Measurements from ENCODE around the gene ADCY3.

Gene ADCY3

GRCh38 chr2:24920098-24920808 is at the start of gene ADCY3:
Gene ADCY3, minus strand, starts transcription at chr2:24920237. Its CDS starts 1,250 bp downstream, at chr2:24918987.
- Histone ChIP-seq H3K9me3 (no peaks in the 10 kb centered on the region), H3K4me2 (peak within 1 kb of the TSS; percentile 91), H3K27ac (peak within 1 kb of the TSS; percentile 78), H4K20me1 (peaks cover 39% of the 10 kb centered on the region), H3K27me3 (no peaks in the 10 kb centered on the region), H3K4me1 (peaks cover 58% of the 10 kb centered on the region), H3K9ac (peak within 1 kb of the TSS; percentile 81), H3K36me3 (peaks cover 26% of the 10 kb centered on the region), H3K4me3 (peak within 1 kb of the TSS; percentile 84)
- no peak for TF ChIP-seq Cebpa-rat (IDR thresholded peaks at IDR 0.05)

DNA sequence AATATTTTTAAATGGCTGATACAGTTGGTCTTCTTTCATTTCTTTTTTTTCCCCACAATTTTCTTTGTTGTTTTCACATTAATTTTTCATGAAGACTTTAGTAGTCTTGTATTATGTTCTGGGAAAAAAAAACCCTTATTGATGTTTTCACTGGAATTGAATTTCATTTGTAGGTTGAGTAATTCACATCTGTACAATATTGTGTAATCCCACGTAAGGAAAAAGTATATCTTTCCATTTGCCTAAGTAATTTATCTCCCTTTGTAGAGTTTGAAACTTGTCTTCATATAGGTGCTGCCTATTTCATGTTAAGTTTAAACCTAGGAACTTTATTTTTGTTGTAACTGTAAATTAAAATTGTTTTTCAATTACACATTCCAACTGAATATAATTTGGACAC is 49.7 kb upstream of the ADCY3 start:
- no peak overlapping the region for H3K4me2 ChIP-seq

GRCh38 chr2:24961903-24962302 is 41.9 kb upstream of the ADCY3 start:
- Histone ChIP-seq H3K27me3 (no peaks in the 10 kb centered on the region), H3K4me2 (no peak overlapping the region), H3K4me1 (peaks cover 8% of the 10 kb centered on the region), H4K20me1 (no peaks in the 10 kb centered on the region), H3K27ac (no peak overlapping the region), H3K9ac (no peak overlapping the region), H3K4me3 (no peak overlapping the region), H3K9me3 (no peaks in the 10 kb centered on the region), H3K36me3 (peaks cover 86% of the 10 kb centered on the region)
- TF ChIP-seq Cebpa-rat (IDR thresholded peaks at IDR 0.05): no peak

More for the DNA sequence above, 49.7 kb upstream of the ADCY3 start:
- Histone ChIP-seq H3K9ac (no peak overlapping the region), H3K27me3 (no peaks in the 10 kb centered on the region), H3K4me1 (peaks cover 22% of the 10 kb centered on the region), H3K27ac (no peak overlapping the region), H3K4me3 (no peak overlapping the region), H4K20me1 (no peaks in the 10 kb centered on the region), H3K9me3 (no peaks in the 10 kb centered on the region), H3K36me3 (peaks cover 26% of the 10 kb centered on the region)
- no peak for TF ChIP-seq Cebpa-rat (IDR thresholded peaks at IDR 0.05)

DNA sequence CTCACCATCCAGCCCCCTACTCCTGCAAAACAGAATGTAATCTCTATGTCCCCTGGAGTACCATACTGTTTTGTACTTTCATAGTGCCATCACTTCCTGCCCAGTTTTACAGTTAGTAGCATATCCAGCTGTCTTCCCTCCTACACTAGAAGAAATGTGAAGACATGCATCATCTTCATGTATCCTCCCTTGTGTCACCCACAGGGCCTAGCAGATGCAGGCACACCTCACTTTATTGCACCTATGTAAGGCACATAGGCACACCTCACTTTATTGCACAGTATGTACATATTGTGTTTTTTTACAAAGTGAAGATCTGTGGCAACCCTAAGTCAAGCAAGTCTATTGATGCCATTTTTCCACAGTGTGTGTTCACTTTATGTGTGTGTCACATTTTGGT is 39.7 kb upstream of the ADCY3 start:
- peaks cover 87% of the 10 kb centered on the region for H3K36me3 ChIP-seq
- H3K4me3 ChIP-seq: no peak overlapping the region
- no peak for TF ChIP-seq Cebpa-rat (IDR thresholded peaks at IDR 0.05)
- peaks cover 8% of the 10 kb centered on the region for H3K4me1 ChIP-seq
- no peak overlapping the region for H3K27ac ChIP-seq
- H3K9me3 ChIP-seq: peaks cover 14% of the 10 kb centered on the region
- H3K9ac ChIP-seq: no peak overlapping the region
- no peaks in the 10 kb centered on the region for H4K20me1 ChIP-seq
- H3K27me3 ChIP-seq: no peaks in the 10 kb centered on the region
- H3K4me2 ChIP-seq: no peak overlapping the region

DNA sequence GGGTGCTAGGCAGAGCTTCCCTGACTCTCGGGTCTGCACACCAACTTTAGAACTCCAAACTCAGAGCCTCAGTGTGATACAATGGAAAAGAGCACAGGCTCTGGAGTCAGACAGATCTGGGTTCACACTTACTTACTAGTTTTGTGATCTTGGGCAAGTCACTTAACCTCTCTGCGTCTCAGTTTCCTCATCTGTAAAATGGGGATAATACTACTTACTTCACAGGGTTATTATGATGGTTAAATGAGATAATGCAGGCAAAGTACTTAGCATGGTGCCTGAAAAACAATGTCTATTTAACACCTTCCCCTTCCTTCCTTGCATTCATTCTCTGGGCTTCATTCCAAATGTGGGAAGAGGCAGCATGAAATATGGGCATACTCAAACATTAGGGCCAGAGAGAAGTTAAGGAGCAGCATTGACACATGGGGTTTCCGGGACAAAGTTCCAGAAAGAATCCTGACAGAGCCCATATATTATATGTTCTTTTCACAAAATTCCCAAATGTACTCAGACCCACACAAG is 38.4 kb upstream of the ADCY3 start:
- H3K27me3 ChIP-seq: no peaks in the 10 kb centered on the region
- H4K20me1 ChIP-seq: no peaks in the 10 kb centered on the region
- peaks cover 15% of the 10 kb centered on the region for H3K9me3 ChIP-seq
- H3K9ac ChIP-seq: no peak overlapping the region
- TF ChIP-seq Cebpa-rat (IDR thresholded peaks at IDR 0.05): no peak
- H3K36me3 ChIP-seq: peaks cover 88% of the 10 kb centered on the region
- H3K4me2 ChIP-seq: no peak overlapping the region
- H3K4me3 ChIP-seq: no peak overlapping the region
- peaks cover 8% of the 10 kb centered on the region for H3K4me1 ChIP-seq
- no peak overlapping the region for H3K27ac ChIP-seq

DNA sequence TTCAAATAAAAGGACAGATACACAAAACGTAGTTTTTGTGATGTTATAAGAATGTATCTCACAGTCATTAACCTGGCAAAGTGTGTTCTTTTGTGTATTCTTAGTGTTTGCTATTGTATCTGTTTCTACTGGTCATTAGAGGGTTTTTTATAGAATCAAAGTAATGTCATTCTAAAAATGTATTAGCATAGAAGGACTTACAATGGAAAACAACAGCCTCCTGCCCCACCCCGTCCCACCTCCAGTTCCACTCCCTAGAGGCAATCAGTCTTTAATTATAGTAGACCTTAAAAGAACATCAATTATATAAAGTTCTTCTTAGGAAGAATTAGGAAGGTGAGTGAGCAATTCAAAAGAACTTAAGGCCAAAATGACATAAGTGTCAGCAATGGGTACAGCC is 37.9 kb upstream of the ADCY3 start:
- Histone ChIP-seq H3K36me3 (peaks cover 83% of the 10 kb centered on the region), H4K20me1 (no peaks in the 10 kb centered on the region)

DNA sequence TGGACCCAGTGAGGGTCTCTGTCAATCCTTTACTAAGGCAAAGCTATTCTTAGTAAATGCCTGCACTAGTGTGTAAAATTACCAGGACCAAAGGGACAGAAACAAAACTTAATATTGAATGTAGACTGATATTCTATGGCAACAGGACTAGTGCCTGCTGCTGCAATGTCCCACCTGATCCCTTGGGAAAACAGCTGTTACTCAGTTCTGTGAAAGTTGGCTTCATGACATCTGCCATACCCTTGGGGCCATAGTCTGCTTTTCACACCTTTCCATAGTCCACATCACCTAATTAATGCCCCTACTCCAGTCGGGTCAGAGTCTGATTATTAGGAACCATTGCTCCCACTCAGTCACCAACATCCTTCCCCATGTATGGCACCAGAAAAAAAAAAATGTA is 37.2 kb upstream of the ADCY3 start:
- H3K9ac ChIP-seq: no peak overlapping the region
- no peaks in the 10 kb centered on the region for H4K20me1 ChIP-seq
- no peaks in the 10 kb centered on the region for H3K27me3 ChIP-seq
- peaks cover 15% of the 10 kb centered on the region for H3K9me3 ChIP-seq
- peaks cover 77% of the 10 kb centered on the region for H3K36me3 ChIP-seq
- no peak overlapping the region for H3K27ac ChIP-seq
- H3K4me1 ChIP-seq: peaks cover 8% of the 10 kb centered on the region
- H3K4me3 ChIP-seq: no peak overlapping the region
- no peak for TF ChIP-seq Cebpa-rat (IDR thresholded peaks at IDR 0.05)
- H3K4me2 ChIP-seq: no peak overlapping the region

More for the DNA sequence above, 37.9 kb upstream of the ADCY3 start:
- H3K4me3 ChIP-seq: no peak overlapping the region
- no peaks in the 10 kb centered on the region for H3K27me3 ChIP-seq
- TF ChIP-seq Cebpa-rat (IDR thresholded peaks at IDR 0.05): no peak
- H3K4me2 ChIP-seq: no peak overlapping the region
- no peak overlapping the region for H3K9ac ChIP-seq
- H3K4me1 ChIP-seq: peaks cover 8% of the 10 kb centered on the region
- H3K9me3 ChIP-seq: peaks cover 15% of the 10 kb centered on the region
- H3K27ac ChIP-seq: no peak overlapping the region

DNA sequence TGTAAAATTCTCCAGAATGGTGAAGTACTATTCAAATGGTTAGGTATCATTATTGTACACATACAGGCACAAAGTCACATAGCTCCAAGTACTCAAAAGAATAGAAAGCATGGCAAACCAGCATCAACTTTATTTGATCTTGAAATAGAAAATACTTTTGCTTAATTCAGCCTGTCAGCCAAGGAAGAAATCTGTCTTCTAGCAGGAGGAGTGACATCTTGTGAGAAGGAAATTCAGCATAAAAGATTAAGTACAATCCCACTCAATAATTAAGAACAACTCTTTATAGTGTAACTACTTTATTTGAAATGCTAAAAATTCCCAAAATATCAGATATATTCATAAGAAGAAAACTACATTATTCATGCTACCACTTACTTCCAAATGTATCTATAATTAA is 35.9 kb upstream of the ADCY3 start:
- Histone ChIP-seq H3K4me3 (no peak overlapping the region), H3K27me3 (no peaks in the 10 kb centered on the region), H4K20me1 (no peaks in the 10 kb centered on the region), H3K27ac (no peak overlapping the region), H3K4me1 (peaks cover 8% of the 10 kb centered on the region), H3K36me3 (peaks cover 78% of the 10 kb centered on the region), H3K9ac (no peak overlapping the region), H3K9me3 (peaks cover 15% of the 10 kb centered on the region), H3K4me2 (no peak overlapping the region)
- TF ChIP-seq Cebpa-rat (IDR thresholded peaks at IDR 0.05): no peak

- H3K4me2 ChIP-seq: no peak overlapping the region
- no peak overlapping the region for H3K27ac ChIP-seq
- no peaks in the 10 kb centered on the region for H3K27me3 ChIP-seq
- peaks cover 79% of the 10 kb centered on the region for H3K36me3 ChIP-seq
- H3K9ac ChIP-seq: no peak overlapping the region
- no peak for TF ChIP-seq Cebpa-rat (IDR thresholded peaks at IDR 0.05)
- peaks cover 8% of the 10 kb centered on the region for H3K4me1 ChIP-seq
- no peak overlapping the region for H3K4me3 ChIP-seq
- peaks cover 15% of the 10 kb centered on the region for H3K9me3 ChIP-seq
- H4K20me1 ChIP-seq: no peaks in the 10 kb centered on the region
These were observed 35.2 kb upstream of the ADCY3 start for GRCh38 chr2:24955232-24955631.

DNA sequence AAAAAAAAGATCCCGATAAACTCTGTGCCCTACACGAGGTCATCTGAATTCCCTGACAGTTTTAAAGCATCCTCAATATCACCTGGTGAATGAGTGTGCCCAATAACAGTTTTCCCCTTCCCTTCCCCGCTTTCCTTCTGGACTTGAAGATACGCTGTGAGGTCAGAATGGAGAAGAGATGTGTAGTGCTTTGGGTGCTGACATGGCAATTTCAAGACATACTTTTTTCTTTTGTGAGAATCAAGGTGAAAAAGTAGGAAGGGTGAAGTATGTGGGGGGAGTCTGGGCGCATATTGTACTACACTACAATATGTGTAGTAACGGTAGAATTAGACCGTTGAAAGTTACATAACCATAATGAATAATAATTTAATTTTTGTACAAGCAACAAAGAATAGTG is 30.1 kb upstream of the ADCY3 start:
- no peaks in the 10 kb centered on the region for H3K27me3 ChIP-seq
- H3K4me1 ChIP-seq: no peaks in the 10 kb centered on the region
- no peak overlapping the region for H3K4me3 ChIP-seq
- peaks cover 63% of the 10 kb centered on the region for H3K36me3 ChIP-seq
- H3K9me3 ChIP-seq: peaks cover 5% of the 10 kb centered on the region
- no peak overlapping the region for H3K9ac ChIP-seq
- no peak overlapping the region for H3K27ac ChIP-seq
- no peak overlapping the region for H3K4me2 ChIP-seq
- H4K20me1 ChIP-seq: no peaks in the 10 kb centered on the region
- no peak for TF ChIP-seq Cebpa-rat (IDR thresholded peaks at IDR 0.05)

All from BLaER1 (cell line).